Esophagus squamous epithelium (tissue), 5 donors: ENCODE measurements around the gene IL1RL2. TPM values are rescaled to one million over a fixed set of nuclear protein-coding genes. Genes with fewer than 3 reads are reported as not detected.

Experiments used
- DNase-seq: peaks from one replicate; lab custom pipeline; 2025; lab: John Stamatoyannopoulos, UW
- H3K27ac ChIP-seq, 4 donors: fragments of 200-600 bp; sonication (generic); one replicate each; pipeline ENCODE4 v1.5.1; 2016 to 2019; ENCODE audit warnings: mild to moderate bottlenecking in 1 of 4
- H3K27me3 ChIP-seq, 4 donors: fragments of 200-600 bp; sonication (generic); 1 replicate in 3 of 4; 2 replicates in 1 of 4; pipeline versions ENCODE4 v1.5.1 to v1.6.0; 2017 to 2021; ENCODE audit warnings: antibody characterized with exemption in 1 of 4
- H3K36me3 ChIP-seq, 3 donors: fragments of 200-600 bp; sonication (generic); one replicate each; pipeline ENCODE4 v1.5.1; 2016 to 2019
- H3K4me1 ChIP-seq, 3 donors: fragments of 200-600 bp; sonication (generic); one replicate each; pipeline ENCODE4 v1.5.1; 2017 to 2019
- H3K4me3 ChIP-seq, 4 donors: fragments of 200-600 bp; sonication (generic); 1 replicate in 3 of 4; 2 replicates in 1 of 4; pipeline ENCODE4 v1.5.1; 2016 to 2019; ENCODE audit warnings: mild to moderate bottlenecking in 2 of 4, moderate library complexity in 1 of 4
- H3K9me3 ChIP-seq, 3 donors: fragments of 200-600 bp; sonication (generic); one replicate each; pipeline ENCODE4 v1.5.1; 2016 to 2019
- POLR2A ChIP-seq, 4 donors: fragments of 450-650 bp; IDR thresholded peaks; one replicate each; pipeline ENCODE4 v1.6.1; 2017; ENCODE audit warnings: antibody characterized with exemption in 4 of 4, mild to moderate bottlenecking in 4 of 4, moderate library complexity in 3 of 4
- WGBS, 2 donors: methylation state at CpG; one replicate each; pipeline ENCODE4 v1.1.5; 2018; 5-methylcytosine and 5-hydroxymethylcytosine counted together
- intact Hi-C: fragments of 100-400 bp; cut with DNase I; formaldehyde crosslinking; loops from one replicate; pipeline ENCODE4 v1.15.0; 2022
- total RNA-seq, 4 donors: library from RNA; depleted of rRNA; stranded (reverse); fragments of >200 nt; gene quantifications; one replicate each; pipeline ENCODE4 v1.1.0, GENCODE V29; 2016
- TF ChIP-seq, protein P1 (sequence below), 6 experiments: fragments of 450-650 bp in 4 of 6; fragments of 200-600 bp in 2 of 6; sonication (generic) in 2 of 6; IDR thresholded peaks; one replicate each; pipeline ENCODE4 v1.5.1; 2016 to 2019; ENCODE audit warnings: antibody characterized with exemption in 6 of 6, mild to moderate bottlenecking in 4 of 6, moderate library complexity in 4 of 6
- donor health status: DM: yes; HTN: yes; CAD: no.

Gene IL1RL2
- total RNA-seq, 4 donors from 2014 or later: 2.5 to 6.7 (median 4.6) TPM

DNA sequence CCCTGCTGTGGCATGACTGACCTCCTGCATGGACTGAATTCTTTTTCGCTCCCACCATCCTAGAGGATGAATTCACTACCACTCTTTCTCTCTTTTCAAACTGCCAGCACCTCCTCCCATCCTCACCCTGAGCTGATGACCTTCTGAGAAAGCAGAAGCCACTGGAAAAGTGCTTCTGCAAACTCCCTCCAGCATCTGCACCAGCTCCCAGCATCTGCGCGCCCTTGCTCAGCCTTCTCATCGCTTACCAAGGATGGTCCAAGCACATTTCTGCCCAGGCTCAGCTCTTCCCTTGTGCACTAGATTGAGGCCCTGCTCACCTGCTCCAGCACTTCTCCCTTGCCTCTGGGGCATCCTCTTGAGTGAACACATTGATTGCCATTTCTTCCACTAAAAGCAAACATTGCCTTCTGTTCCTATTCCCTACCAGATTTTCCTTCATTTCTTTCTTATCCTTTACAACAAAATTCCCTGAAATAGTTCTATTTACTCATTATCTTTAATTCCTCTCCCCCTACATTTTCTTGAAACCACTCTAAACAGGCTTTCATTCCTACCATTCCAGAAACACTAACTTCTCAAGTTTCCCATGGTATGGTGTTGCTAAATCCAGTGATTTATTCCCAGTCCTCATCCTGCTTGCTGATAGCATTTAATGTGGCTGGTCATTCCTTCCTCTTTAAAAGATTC lies 81.8 kb downstream of the IL1RL2 start:
- peaks cover 0 to 15% (median 0%) of the 10 kb centered on the region in 4 donors for H3K27me3 ChIP-seq
- H3K36me3 ChIP-seq: no peaks in the 10 kb centered on the region
- H3K4me3 ChIP-seq: no peak overlapping the region
- no peaks in the 10 kb centered on the region for H3K4me1 ChIP-seq
- intact Hi-C loops: no loop called here
- 89 to 98% methylated on average over 4 of the region's 4 CpGs for WGBS, 2 donors
- no peak overlapping the region for H3K27ac ChIP-seq
- H3K9me3 ChIP-seq: no peaks in the 10 kb centered on the region
- DNase-seq: no peak
- TF ChIP-seq, protein P1, sequence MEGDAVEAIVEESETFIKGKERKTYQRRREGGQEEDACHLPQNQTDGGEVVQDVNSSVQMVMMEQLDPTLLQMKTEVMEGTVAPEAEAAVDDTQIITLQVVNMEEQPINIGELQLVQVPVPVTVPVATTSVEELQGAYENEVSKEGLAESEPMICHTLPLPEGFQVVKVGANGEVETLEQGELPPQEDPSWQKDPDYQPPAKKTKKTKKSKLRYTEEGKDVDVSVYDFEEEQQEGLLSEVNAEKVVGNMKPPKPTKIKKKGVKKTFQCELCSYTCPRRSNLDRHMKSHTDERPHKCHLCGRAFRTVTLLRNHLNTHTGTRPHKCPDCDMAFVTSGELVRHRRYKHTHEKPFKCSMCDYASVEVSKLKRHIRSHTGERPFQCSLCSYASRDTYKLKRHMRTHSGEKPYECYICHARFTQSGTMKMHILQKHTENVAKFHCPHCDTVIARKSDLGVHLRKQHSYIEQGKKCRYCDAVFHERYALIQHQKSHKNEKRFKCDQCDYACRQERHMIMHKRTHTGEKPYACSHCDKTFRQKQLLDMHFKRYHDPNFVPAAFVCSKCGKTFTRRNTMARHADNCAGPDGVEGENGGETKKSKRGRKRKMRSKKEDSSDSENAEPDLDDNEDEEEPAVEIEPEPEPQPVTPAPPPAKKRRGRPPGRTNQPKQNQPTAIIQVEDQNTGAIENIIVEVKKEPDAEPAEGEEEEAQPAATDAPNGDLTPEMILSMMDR (IDR thresholded peaks at IDR 0.05): no peak
- no peak for TF ChIP-seq POLR2A (IDR thresholded peaks at IDR 0.05)

DNA sequence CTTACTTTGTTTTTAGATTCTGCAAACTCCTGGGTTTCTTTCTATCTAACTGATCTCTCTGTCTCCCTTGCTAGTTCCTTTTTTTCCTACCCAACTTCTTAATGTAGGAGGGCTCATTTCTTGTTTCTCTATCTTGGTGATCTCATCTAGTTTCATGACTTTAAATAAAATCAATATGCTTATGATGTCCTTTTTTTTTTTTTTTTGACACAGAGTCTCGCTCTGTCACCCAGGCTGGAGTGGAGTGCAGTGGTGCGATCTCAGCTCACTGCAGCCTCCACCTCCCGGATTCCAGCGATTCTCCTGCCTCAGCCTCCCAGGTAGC lies 82.3 kb downstream of the IL1RL2 start:
- no peak for DNase-seq
- H3K27ac ChIP-seq: no peak overlapping the region
- no peaks in the 10 kb centered on the region for H3K4me1 ChIP-seq
- TF ChIP-seq, protein P1 (IDR thresholded peaks at IDR 0.05): no peak
- TF ChIP-seq POLR2A (IDR thresholded peaks at IDR 0.05): no peak
- peaks cover 0 to 12% (median 0%) of the 10 kb centered on the region in 4 donors for H3K27me3 ChIP-seq
- H3K36me3 ChIP-seq: no peaks in the 10 kb centered on the region
- H3K9me3 ChIP-seq: no peaks in the 10 kb centered on the region
- 84 to 88% methylated on average over 4 of the region's 4 CpGs for WGBS, 2 donors
- H3K4me3 ChIP-seq: no peak overlapping the region
- intact Hi-C loops: no loop called here

DNA sequence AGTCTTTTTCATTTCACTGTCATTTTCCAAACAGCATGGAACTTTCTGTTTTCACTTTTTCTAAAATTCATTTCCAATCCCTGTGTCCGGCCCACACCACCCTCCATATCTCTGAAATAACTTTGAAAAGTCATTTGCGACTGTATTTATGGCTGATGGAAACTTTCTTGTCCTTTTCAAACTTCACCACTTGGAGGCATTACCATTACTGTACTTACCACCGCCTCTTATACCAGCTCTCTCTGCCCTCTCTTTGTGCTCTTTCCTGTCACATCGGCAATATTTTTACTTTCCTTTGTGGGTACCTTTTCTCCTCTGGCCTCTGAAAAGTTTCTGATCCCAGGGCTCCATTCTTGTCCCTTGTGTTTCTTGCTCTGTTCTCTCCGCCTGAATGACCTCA lies 85.0 kb downstream of the IL1RL2 start:
- 60 to 62% methylated on average over 5 of the region's 5 CpGs for WGBS, 2 donors
- no peak for DNase-seq
- no peaks in the 10 kb centered on the region for H3K36me3 ChIP-seq
- intact Hi-C loops: no loop called here
- no peak overlapping the region for H3K27ac ChIP-seq
- H3K9me3 ChIP-seq: no peaks in the 10 kb centered on the region
- no peaks in the 10 kb centered on the region for H3K4me1 ChIP-seq
- H3K27me3 ChIP-seq: peaks cover 0 to 24% (median 0%) of the 10 kb centered on the region in 4 donors
- TF ChIP-seq, protein P1 (IDR thresholded peaks at IDR 0.05): no peak
- TF ChIP-seq POLR2A (IDR thresholded peaks at IDR 0.05): no peak
- H3K4me3 ChIP-seq: no peak overlapping the region

DNA sequence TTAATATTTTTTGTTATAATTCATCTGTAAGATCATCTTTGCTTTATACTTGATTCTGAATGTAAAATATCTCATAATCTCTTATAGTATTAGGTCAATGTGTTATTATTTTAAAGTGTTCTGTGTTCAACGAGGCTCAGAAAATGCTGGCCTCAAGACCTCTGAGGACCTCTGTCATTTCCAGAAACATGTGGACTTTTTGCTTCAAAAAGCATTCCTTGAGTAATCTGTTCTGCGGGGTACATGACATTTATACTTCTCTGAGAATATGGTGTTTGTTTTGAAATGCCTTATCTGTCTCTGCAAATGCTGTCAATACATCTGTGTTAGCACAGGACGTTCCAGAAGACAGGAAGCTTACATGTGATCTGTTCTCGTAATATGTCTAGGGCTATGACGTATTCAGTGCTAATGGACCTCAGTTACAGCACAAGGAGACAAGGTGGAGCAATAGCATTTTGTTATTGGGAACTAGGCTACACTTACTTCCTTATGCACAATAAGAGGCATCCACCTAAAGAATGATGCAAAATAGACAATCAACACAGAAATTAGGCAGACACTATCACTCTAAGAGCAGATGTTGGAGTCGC lies 86.9 kb downstream of the IL1RL2 start:
- WGBS, 2 donors: 46 to 51% methylated on average over 6 of the region's 6 CpGs
- Histone ChIP-seq H3K27me3 (peaks cover 0 to 35% (median 0%) of the 10 kb centered on the region in 4 donors), H3K4me1 (no peaks in the 10 kb centered on the region), H3K27ac (no peak overlapping the region), H3K4me3 (no peak overlapping the region), H3K9me3 (no peaks in the 10 kb centered on the region), H3K36me3 (no peaks in the 10 kb centered on the region)
- no peak for TF ChIP-seq POLR2A (IDR thresholded peaks at IDR 0.05)
- TF ChIP-seq, protein P1 (IDR thresholded peaks at IDR 0.05): no peak
- intact Hi-C loops: no loop called here
- no peak for DNase-seq

DNA sequence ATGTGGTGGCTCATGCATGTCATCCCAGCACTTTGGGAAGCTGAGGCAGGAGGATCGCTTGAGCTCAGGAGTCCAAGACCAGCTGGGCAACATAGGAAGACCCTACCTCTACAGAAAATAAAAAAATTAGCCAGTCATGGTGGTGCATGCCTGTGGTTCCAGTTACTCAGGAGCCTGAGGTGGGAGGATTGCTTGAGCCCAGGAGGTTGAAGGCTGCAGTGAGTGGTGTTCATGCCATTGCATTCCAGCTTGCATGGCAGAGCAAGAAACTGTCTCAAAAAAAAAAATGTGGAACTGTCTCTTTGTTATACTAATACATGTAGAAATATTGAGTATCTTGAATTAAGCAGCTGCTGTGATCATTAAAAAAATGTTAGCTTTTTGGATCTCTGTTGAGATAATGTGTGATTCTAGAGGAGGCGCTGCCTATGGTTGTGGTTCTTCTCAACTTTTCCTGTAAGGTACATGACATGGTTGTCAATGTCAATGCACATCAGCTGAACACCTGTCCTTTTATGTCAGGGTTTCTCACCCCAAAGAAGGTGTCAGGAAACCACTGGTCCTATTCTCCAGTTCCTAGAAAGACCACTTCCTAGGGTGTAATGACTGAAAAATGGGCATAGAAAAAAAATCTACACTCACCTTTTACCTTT lies 89.9 kb downstream of the IL1RL2 start:
- TF ChIP-seq, protein P1 (IDR thresholded peaks at IDR 0.05): no peak
- no peak for TF ChIP-seq POLR2A (IDR thresholded peaks at IDR 0.05)
- no peak overlapping the region for H3K27ac ChIP-seq
- intact Hi-C loops: no loop called here
- no peak overlapping the region for H3K4me3 ChIP-seq
- WGBS, 2 donors: 84 to 94% methylated on average over 2 of the region's 2 CpGs
- H3K36me3 ChIP-seq: no peaks in the 10 kb centered on the region
- no peak for DNase-seq
- peaks cover 0 to 39% (median 0%) of the 10 kb centered on the region in 4 donors for H3K27me3 ChIP-seq
- H3K4me1 ChIP-seq: no peaks in the 10 kb centered on the region
- H3K9me3 ChIP-seq: no peaks in the 10 kb centered on the region
